NCI-H526 (cell line): ENCODE measurements around the gene ASPHD2.
A peak's percentile ranks its signal among the peaks of the same experiment; 100 is the strongest.
"Not testable (repeated sequence)": the region's sequence is repeated elsewhere in the genome, so short reads cannot be mapped to it uniquely, and the experiment has no call there.

Experiments used
- DNase-seq, 2 experiments: peaks; one replicate each; lab custom pipeline; 2025; lab: John Stamatoyannopoulos, UW

ASPHD2 gene

DNA sequence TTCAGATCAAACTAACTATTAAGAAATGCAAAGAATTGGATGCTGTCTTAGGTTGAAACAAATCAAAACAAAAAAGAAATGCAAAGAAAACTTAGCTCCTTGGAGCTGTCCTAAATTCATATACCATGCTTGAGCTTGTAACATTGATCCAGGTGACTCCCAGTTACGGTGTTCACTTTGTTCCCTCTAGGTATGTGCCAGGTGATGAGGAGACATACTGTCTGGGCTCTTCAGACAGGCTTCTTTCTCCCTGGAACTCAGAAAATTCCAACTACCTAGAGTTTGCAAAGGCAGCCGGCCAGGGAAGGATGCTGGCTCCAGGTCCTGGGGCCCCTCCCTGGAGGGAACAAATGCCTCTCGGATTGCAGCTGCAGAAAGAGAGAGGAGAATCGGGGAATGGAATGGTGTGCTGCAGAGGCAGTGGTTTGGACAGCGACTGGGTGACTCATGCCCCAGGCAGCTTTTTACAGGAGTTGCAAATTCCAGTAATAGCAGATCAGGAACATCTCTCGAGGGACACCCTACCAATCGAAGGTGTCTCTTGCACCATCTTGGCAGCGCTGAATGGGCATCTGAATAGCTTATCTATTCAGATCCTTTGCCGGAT, 12.3 kb upstream of the ASPHD2 start:
- DNase-seq: no peak

GRCh38 chr22:26417406-26417805, 11.7 kb upstream of the ASPHD2 start:
- DNase-seq: no peak

- DNase-seq: no peak
These were observed 10.4 kb upstream of the ASPHD2 start for GRCh38 chr22:26418620-26419019.

DNA sequence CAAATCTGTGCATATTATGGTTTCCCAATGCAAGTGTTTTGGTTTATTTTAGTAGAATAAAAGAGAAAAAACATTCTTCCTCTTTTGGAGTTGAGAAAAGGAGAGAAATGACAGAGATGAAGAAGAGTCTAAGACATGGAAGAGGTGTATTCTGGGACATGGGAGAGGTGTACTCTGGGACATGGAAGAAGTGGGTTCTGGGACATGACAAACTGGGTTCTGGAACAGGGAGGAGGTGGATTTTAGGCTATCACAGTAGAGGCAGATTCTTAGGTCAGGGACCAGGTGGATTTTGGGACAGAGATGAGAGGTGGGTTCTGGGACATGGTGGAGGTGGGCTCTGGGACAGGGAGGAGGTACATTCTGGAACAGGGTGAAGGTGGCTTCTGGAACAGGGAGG, 2.1 kb upstream of the ASPHD2 start:
- no peak for DNase-seq

DNA sequence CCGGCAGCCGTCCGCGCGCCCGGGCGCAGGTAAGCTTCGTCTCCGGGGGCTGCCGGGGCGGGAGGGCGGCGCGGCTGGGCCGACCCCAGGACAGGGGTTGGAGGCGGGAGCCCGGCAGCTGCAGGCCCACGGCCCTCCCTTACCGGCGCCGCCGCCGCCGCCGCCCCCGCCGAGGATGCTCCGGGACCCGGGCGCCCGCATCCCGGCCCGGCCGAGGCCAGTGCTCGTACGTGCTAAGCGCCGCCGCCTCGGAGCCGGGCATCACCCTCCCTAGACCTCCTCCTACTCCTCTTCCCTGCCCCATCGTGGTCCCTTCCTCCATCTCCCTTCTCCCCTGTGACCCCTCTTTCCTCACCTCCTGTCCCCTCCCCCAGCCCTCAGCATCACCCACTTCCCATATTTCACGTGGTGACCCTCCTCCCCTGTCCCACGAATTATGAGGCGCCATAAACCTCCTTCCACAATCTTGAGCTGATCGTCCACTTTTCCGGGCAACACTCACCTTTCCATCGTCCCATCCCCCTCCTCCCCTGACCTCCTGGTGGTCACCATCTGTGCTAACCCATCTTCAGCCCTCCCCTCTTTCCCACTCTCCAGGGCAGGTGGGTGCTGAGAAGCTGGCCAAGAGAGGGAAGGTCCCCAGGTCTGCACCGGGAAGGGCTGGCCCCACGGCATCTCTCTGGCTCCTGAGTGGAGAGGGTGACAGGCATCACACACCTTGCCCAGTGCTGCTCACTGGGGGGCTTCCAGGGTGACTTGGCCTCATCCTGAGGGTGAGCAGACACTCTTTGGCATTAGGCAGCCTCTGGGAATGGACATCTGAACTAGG, 612 bp downstream of the ASPHD2 start:
- DNase-seq: peak in 1 of 2 experiments; percentile 36

GRCh38 chr22:26430600-26430999, 1.5 kb downstream of the ASPHD2 start:
- peak in 1 of 2 experiments; percentile 1 for DNase-seq

- DNase-seq: no peak
These were observed 2.4 kb downstream of the ASPHD2 start for GRCh38 chr22:26431261-26431995.

DNA sequence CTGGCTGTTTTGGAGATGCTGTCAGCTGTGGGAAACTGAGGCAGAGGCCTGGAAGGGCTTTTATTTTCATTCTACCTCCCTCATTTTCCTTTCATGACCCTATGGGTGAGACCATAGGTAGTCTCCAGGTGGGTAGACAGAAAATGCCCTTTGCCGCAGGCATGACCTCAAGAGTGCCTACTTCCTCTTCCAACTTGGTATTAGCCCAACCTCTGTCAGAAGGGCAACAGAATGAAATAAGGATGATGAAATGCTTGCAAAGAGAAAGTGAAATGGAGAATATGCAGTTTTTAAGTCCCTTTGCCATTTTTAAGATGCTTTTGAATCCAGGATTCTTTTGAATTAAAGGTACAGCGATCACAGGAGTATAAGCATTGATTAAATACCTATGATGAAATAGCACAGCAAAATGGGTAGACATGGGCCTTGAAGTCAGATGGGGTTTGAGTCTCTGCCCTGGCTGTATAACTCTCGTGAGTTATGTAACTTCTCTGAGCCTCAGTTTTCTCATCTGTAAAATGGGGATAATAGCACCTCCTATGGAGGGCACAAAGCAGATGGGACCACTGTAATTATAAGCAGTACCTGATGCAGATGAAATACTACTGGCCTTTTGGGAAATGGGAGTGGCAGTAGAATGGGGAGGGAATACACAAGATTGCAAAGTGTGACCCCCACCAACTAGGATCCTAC, 3.7 kb downstream of the ASPHD2 start:
- DNase-seq: no peak

GRCh38 chr22:26433805-26434204, 4.7 kb downstream of the ASPHD2 start:
- DNase-seq: no peak

GRCh38 chr22:26435327-26436093, 6.5 kb downstream of the ASPHD2 start:
- no peak for DNase-seq

DNA sequence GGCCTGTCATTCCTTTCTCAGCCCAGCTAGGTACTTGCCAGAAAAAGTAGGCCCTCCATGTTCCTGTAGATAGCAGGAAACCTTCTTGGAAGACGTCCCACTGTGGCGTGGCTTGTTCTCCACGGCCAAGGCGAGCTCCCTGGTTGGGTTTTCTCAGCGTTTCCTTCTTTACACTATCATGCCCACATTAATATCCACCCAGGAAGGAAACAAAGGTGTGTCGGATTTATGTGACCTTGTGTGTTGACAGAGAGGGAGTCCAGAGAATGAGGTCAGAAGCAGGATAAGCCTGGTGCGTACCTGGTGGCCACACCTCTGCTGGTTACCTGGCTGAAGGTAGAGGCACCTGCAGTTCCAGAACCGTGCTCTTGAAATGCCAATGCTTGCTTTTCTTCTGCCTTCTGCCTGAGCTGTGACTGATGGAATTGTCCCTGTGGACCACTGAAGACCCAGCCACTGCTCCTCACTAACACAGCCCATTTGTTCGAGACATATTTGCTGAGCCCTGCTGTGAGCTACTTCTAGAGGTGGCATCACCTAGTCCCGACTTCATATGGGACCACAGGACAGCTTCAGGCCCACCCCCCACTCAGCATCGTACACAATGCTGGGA, 7.9 kb downstream of the ASPHD2 start:
- DNase-seq: no peak

GRCh38 chr22:26437694-26438392, 8.8 kb downstream of the ASPHD2 start:
- no peak for DNase-seq

DNA sequence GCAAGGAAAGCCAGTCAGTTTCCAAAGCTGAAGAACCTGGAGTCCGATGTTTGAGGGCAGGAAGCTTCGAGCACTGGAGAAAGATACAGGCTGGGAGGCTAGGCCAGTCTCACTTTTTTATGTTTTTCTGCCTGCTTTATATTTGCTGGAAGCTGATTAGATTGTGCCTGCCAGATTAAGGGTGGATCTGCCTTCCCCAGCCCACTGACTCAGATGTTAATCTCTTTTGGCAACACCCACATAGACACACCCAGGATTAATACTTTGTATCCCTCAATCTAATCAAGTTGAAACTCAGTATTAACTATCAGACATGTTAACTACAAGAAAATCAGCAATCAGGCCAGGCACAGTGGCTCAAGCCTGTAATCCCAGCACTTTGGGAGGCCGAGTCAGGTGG, 9.7 kb downstream of the ASPHD2 start:
- not testable (repeated sequence) for DNase-seq

- DNase-seq: no peak
These were observed 10.5 kb downstream of the ASPHD2 start for GRCh38 chr22:26439559-26439958.

GRCh38 chr22:26442086-26442756, 13.2 kb downstream of the ASPHD2 start:
- DNase-seq: no peak

- DNase-seq: peak; percentile 42 to 62
These were observed 15.0 kb downstream of the ASPHD2 start for GRCh38 chr22:26443901-26444690.

DNA sequence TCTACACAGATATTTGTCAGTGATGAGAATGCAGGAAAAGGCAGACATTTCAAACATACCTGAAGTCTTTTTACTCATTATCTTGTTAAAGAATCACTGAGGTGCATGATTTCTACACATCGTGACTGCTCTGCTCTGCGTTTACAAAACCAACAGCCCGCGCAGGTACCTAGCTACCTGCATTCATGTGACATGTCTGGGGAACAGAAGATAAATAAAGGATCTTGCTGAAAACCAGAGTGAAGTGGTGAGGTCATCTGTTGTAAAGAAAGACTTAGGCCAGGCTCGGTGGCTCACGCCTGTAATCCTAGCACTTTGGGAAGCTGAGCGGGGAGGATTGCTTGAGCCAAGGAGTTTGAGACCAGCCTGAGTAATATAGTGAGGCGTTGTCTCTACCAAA, 15.7 kb downstream of the ASPHD2 start:
- DNase-seq: no peak

GRCh38 chr22:26445577-26446275, 16.7 kb downstream of the ASPHD2 start:
- no peak for DNase-seq
